ENCODE measurements around the gene ZNF709. TPM values are rescaled to one million over a fixed set of nuclear protein-coding genes. Genes with fewer than 3 reads are reported as not detected.

ZNF709 gene
- total RNA-seq, 2 experiments from 2014 or later = 4.6 to 5.3 TPM

- intact Hi-C loops (cut with micrococcal nuclease; ENCODE audit: unreplicated experiment) = no loop called here
- Histone ChIP-seq H3K36me3 (ENCODE audit: insufficient read depth, low read length) (no peaks in the 10 kb centered on the region), H3K79me2 (ENCODE audit: insufficient read depth, low read depth, low read length) (no peaks in the 10 kb centered on the region), H3K4me3 (ENCODE audit: low read depth, low read length, poor library complexity, severe bottlenecking) (no peak overlapping the region), H4K20me1 (ENCODE audit: insufficient read depth, low read length) (no peaks in the 10 kb centered on the region), H3K9me3 (ENCODE audit: low read length) (no peaks in the 10 kb centered on the region), H3K27ac (ENCODE audit: low read depth, low read length, poor library complexity, severe bottlenecking) (no peak overlapping the region), H3K9me2 (ENCODE audit: insufficient read depth, low read length) (no peaks in the 10 kb centered on the region), H3K4me1 (ENCODE audit: insufficient read depth, low read length, poor library complexity, severe bottlenecking) (no peaks in the 10 kb centered on the region), H2AFZ (ENCODE audit: low read length) (no peak overlapping the region), H3K4me2 (ENCODE audit: low read length) (no peak overlapping the region)
- DNase-seq (ENCODE audit: low spot score) = no peak
- ChIA-PET POLR2A (no interaction called here), CTCF (ENCODE audit: unreplicated experiment) (no interaction called here)
- TF ChIP-seq CTCF (conservative IDR thresholded peaks at IDR 0.05; ENCODE audit: low read length) = no peak
- TF ChIP-seq EZH2phosphoT487 (IDR thresholded peaks at IDR 0.05; ENCODE audit: borderline replicate concordance, low read depth, low read length) = no peak
- BruUV-seq (replicated peaks) = no TSS peak
Measured at GRCh38 chr19:12411893-12412292, 72.7 kb downstream of the ZNF709 start.

Small RNA genes lying within 50 kb of the gene (small RNA-seq; reads per million reads assigned to genes)
- not detected for gene MTCO1P27
- gene PPIAP20 = not detected

Other genes starting within 250 kb of the ZNF709 start
- 4.1 and 4.6 TPM in 2 replicates for gene ZNF44, start 189.9 kb downstream of the ZNF709 start, total RNA-seq (2014; rRNA removed; shearing (Covaris generic))
- gene ZNF44, start 189.9 kb downstream of the ZNF709 start, total RNA-seq (2022) = 10.6 and 12.5 TPM in 2 replicates
- gene ZNF563, start 151.2 kb downstream of the ZNF709 start, total RNA-seq (2014; rRNA removed; shearing (Covaris generic)) = 3.2 and 5.9 TPM in 2 replicates
- gene ZNF563, start 151.2 kb downstream of the ZNF709 start, total RNA-seq (2022) = 5.9 and 6.6 TPM in 2 replicates
- gene ZNF442, start 119.1 kb downstream of the ZNF709 start, total RNA-seq (2014; rRNA removed; shearing (Covaris generic)) = 0.19 TPM in 1 of 2 replicates, not detected in the other
- gene ZNF442, start 119.1 kb downstream of the ZNF709 start, total RNA-seq (2022) = 0.76 and 0.77 TPM in 2 replicates
- 3.8 and 6.2 TPM in 2 replicates for gene ZNF799, start 83.5 kb downstream of the ZNF709 start, total RNA-seq (2014; rRNA removed; shearing (Covaris generic))
- gene ZNF799, start 83.5 kb downstream of the ZNF709 start, total RNA-seq (2022) = 7.8 and 8.1 TPM in 2 replicates
- 2.3 and 2.6 TPM in 2 replicates for gene ZNF443, start 43.8 kb downstream of the ZNF709 start, total RNA-seq (2014; rRNA removed; shearing (Covaris generic))
- gene ZNF443, start 43.8 kb downstream of the ZNF709 start, total RNA-seq (2022) = 4.5 and 4.6 TPM in 2 replicates
- 6.6 and 8.0 TPM in 2 replicates for gene ZNF564, start 66.7 kb upstream of the ZNF709 start, total RNA-seq (2014; rRNA removed; shearing (Covaris generic))
- gene ZNF564, start 66.7 kb upstream of the ZNF709 start, total RNA-seq (2022) = 13.1 and 16.5 TPM in 2 replicates
- 6.3 and 8.6 TPM in 2 replicates for gene ZNF490, start 126.0 kb upstream of the ZNF709 start, total RNA-seq (2014; rRNA removed; shearing (Covaris generic))
- 8.1 and 11.2 TPM in 2 replicates for gene ZNF490, start 126.0 kb upstream of the ZNF709 start, total RNA-seq (2022)
- 5.3 and 7.8 TPM in 2 replicates for gene ZNF791, start 126.1 kb upstream of the ZNF709 start, total RNA-seq (2014; rRNA removed; shearing (Covaris generic))
- 17.1 and 18.2 TPM in 2 replicates for gene ZNF791, start 126.1 kb upstream of the ZNF709 start, total RNA-seq (2022)
- 18.3 and 29.1 TPM in 2 replicates for gene MAN2B1, start 181.9 kb upstream of the ZNF709 start, total RNA-seq (2014; rRNA removed; shearing (Covaris generic))
- gene MAN2B1, start 181.9 kb upstream of the ZNF709 start, total RNA-seq (2022) = 88.2 and 88.7 TPM in 2 replicates
- 17.0 and 21.1 TPM in 2 replicates for gene WDR83, start 182.0 kb upstream of the ZNF709 start, total RNA-seq (2014; rRNA removed; shearing (Covaris generic))
- gene WDR83, start 182.0 kb upstream of the ZNF709 start, total RNA-seq (2022) = 14.0 and 15.9 TPM in 2 replicates
- gene DHPS, start 197.1 kb upstream of the ZNF709 start, total RNA-seq (2014; rRNA removed; shearing (Covaris generic)) = 91.2 and 102 TPM in 2 replicates
- 101 and 122 TPM in 2 replicates for gene DHPS, start 197.1 kb upstream of the ZNF709 start, total RNA-seq (2022)
- gene GNG14, start 203.2 kb upstream of the ZNF709 start, total RNA-seq (2014; rRNA removed; shearing (Covaris generic)) = not detected in 2 replicates
- 0.93 TPM in 1 of 2 replicates, not detected in the other for gene GNG14, start 203.2 kb upstream of the ZNF709 start, total RNA-seq (2022)
- gene FBXW9, start 211.8 kb upstream of the ZNF709 start, total RNA-seq (2014; rRNA removed; shearing (Covaris generic)) = 10.6 and 11.5 TPM in 2 replicates
- gene FBXW9, start 211.8 kb upstream of the ZNF709 start, total RNA-seq (2022) = 10.8 and 11.0 TPM in 2 replicates
- 42.6 and 47.3 TPM in 2 replicates for gene TNPO2, start 239.1 kb upstream of the ZNF709 start, total RNA-seq (2014; rRNA removed; shearing (Covaris generic))
- gene TNPO2, start 239.1 kb upstream of the ZNF709 start, total RNA-seq (2022) = 112 and 120 TPM in 2 replicates
- gene TRIR, start 249.9 kb upstream of the ZNF709 start, total RNA-seq (2014; rRNA removed; shearing (Covaris generic)) = 322 and 336 TPM in 2 replicates
- gene TRIR, start 249.9 kb upstream of the ZNF709 start, total RNA-seq (2022) = 211 and 219 TPM in 2 replicates

Data from OCI-LY7 (cell line).